Lower leg skin (tissue), 4 donors: ENCODE results near the gene MICAL2. TPM values are rescaled to one million over a fixed set of nuclear protein-coding genes. Genes with fewer than 3 reads are reported as not detected.

Experiments
- DNase-seq, 2 donors: peaks; one replicate each; pipeline ENCODE4 v3.0.0-alpha.2; 2019; ENCODE audit warnings: low spot score in 2 of 2
- H3K4me3 ChIP-seq: fragments of 200-600 bp; sonication (generic); 2 replicates; pipeline ENCODE4 v1.5.1; 2017; ENCODE audit warnings: mild to moderate bottlenecking, low read depth; ENCODE audit not compliant: poor library complexity, severe bottlenecking
- CTCF ChIP-seq, 3 donors: fragments of 450-650 bp; IDR thresholded peaks; one replicate each; pipeline ENCODE4 v1.5.1; 2016; ENCODE audit warnings: antibody characterized with exemption in 3 of 3, mild to moderate bottlenecking in 3 of 3, moderate library complexity in 2 of 3
- POLR2A ChIP-seq, 2 donors: fragments of 450-650 bp; IDR thresholded peaks; one replicate each; pipeline ENCODE4 v1.6.1; 2016 to 2017; ENCODE audit warnings: antibody characterized with exemption in 2 of 2, mild to moderate bottlenecking in 1 of 2, moderate library complexity in 1 of 2
- WGBS, 2 donors: methylation state at CpG; one replicate each; pipeline ENCODE4 v1.1.5; 2018; 5-methylcytosine and 5-hydroxymethylcytosine counted together
- intact Hi-C: fragments of 100-400 bp; cut with DNase I; formaldehyde crosslinking; loops from one replicate; pipeline ENCODE4 v1.15.0; 2023; ENCODE audit warnings: low total_unique reads
- total RNA-seq, 4 donors: library from RNA; depleted of rRNA; stranded (reverse); fragments of >200 nt; gene quantifications; one replicate each; pipeline ENCODE4 v1.1.0, GENCODE V29; 2016

MICAL2 gene
- total RNA-seq, 4 donors from 2014 or later = 117 to 238 (median 145) TPM

- intact Hi-C loops = no loop called here
- no peak overlapping the region for H3K4me3 ChIP-seq
- no peak for TF ChIP-seq CTCF (IDR thresholded peaks at IDR 0.05)
- no peak for TF ChIP-seq POLR2A (IDR thresholded peaks at IDR 0.05)
- peak in 1 of 2 donors; percentile 65 for DNase-seq
- WGBS, 2 donors = 82 to 93% methylated on average over 7 of the region's 7 CpGs
Observed at GRCh38 chr11:12156301-12157140, 46.1 kb downstream of the MICAL2 start.

- intact Hi-C loops = no loop called here
- no peak overlapping the region for H3K4me3 ChIP-seq
- WGBS, 2 donors = 50 to 71% methylated on average over 1 of the region's 1 CpG
- TF ChIP-seq POLR2A (IDR thresholded peaks at IDR 0.05) (no peak), CTCF (IDR thresholded peaks at IDR 0.05) (no peak)
- no peak for DNase-seq
Observed at GRCh38 chr11:12157241-12157661, 46.9 kb downstream of the MICAL2 start.

GRCh38 chr11:12158909-12159308 is 48.5 kb downstream of the MICAL2 start:
- no peak overlapping the region for H3K4me3 ChIP-seq
- intact Hi-C loops = no loop called here
- no peak for TF ChIP-seq CTCF (IDR thresholded peaks at IDR 0.05)
- TF ChIP-seq POLR2A (IDR thresholded peaks at IDR 0.05) = no peak
- no peak for DNase-seq
- WGBS, 2 donors = 48 to 58% methylated on average over 7 of the region's 7 CpGs

- H3K4me3 ChIP-seq = no peak overlapping the region
- intact Hi-C loops = no loop called here
- TF ChIP-seq POLR2A (IDR thresholded peaks at IDR 0.05) (no peak), CTCF (IDR thresholded peaks at IDR 0.05) (no peak)
- DNase-seq = peak in 1 of 2 donors; percentile 64
- 44 to 54% methylated on average over 9 of the region's 9 CpGs for WGBS, 2 donors
Observed at GRCh38 chr11:12159351-12160099, 49.1 kb downstream of the MICAL2 start.

- TF ChIP-seq POLR2A (IDR thresholded peaks at IDR 0.05) = no peak
- TF ChIP-seq CTCF (IDR thresholded peaks at IDR 0.05) = no peak
- no peak overlapping the region for H3K4me3 ChIP-seq
- intact Hi-C loops = no loop called here
- DNase-seq = peak in 1 of 2 donors; percentile 67
- WGBS, 2 donors = 94 to 96% methylated on average over 6 of the region's 6 CpGs
Observed at GRCh38 chr11:12160231-12160630, 49.8 kb downstream of the MICAL2 start.
